Progenitor cell of endocrine pancreas (in vitro differentiated cells): Measurements from ENCODE around the gene LPCAT1. TPM values are rescaled to one million over a fixed set of nuclear protein-coding genes. Genes with fewer than 3 reads are reported as not detected.
A peak's percentile ranks its signal among the peaks of the same experiment; 100 is the strongest.

ENCODE experiments used
- DNase-seq: peaks from one replicate; pipeline ENCODE4 v3.0.0; 2021; ENCODE audit warnings: low spot score; ENCODE audit not compliant: unreplicated experiment
- H3K27ac Mint-ChIP-seq: 2 replicates; pipeline ENCODE4 v1.8.0; 2021; ENCODE audit warnings: mild to moderate bottlenecking, moderate library complexity, mixed read lengths
- H3K27me3 Mint-ChIP-seq: 2 replicates; pipeline ENCODE4 v1.8.0; 2021; ENCODE audit warnings: mixed read lengths
- H3K36me3 Mint-ChIP-seq: 2 replicates; pipeline ENCODE4 v1.8.0; 2022; ENCODE audit warnings: mixed read lengths; ENCODE audit not compliant: insufficient read depth
- H3K4me1 Mint-ChIP-seq: 2 replicates; pipeline ENCODE4 v1.8.0; 2021; ENCODE audit warnings: low read depth, mixed read lengths
- H3K4me3 Mint-ChIP-seq: 2 replicates; pipeline ENCODE4 v1.8.0; 2021; ENCODE audit warnings: low read depth, mild to moderate bottlenecking, moderate library complexity, mixed read lengths
- H3K9me3 Mint-ChIP-seq: 2 replicates; pipeline ENCODE4 v1.8.0; 2021; ENCODE audit warnings: low read depth, mixed read lengths
- total RNA-seq: library from RNA; stranded (reverse); gene quantifications from 2 replicates; pipeline ENCODE4 v1.2.1, GENCODE V29; 2021
- TF ChIP-seq, protein P1 (sequence below): fragments of 200-600 bp; sonication (generic); IDR thresholded peaks from one replicate; pipeline ENCODE4 v1.5.0; 2021; ENCODE audit warnings: antibody characterized with exemption, mild to moderate bottlenecking; ENCODE audit not compliant: unreplicated experiment

LPCAT1 gene
- total RNA-seq, 1 donor from 2014 or later = 73.3 TPM

DNA sequence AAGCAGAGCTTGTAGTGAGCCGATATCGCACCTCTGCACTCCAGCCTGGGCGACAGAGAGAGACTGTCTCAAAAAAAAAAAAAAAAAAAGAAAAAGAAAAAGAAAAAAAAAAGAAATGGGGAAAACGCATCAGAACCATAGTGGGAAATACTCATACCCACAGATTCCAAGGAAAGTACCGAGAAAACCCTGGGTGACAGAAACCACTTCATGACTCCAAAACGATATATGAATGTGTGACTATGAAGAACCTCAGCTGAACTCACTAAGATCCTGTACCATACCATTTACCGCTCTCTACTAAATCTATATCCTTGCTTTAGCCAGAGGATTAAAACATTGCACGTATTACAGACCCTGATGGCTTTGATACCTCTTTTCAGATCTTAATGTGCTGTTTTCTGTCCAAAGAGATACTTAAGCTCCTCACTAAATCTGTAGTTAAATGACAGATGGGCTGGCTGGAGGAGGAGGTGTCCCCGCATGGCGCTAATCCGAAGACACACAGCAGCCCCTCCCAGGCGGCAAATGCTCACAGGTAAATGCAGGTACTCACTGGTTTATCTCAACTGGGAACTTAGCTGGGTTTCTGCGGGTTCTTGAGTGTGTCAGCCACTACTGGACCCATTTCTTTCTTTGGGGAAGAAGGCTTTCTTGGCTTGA lies 2.8 kb downstream of the LPCAT1 start:
- no peak overlapping the region for H3K4me3 Mint-ChIP-seq
- peaks cover 10% of the 10 kb centered on the region for H3K27me3 Mint-ChIP-seq
- H3K9me3 Mint-ChIP-seq = no peaks in the 10 kb centered on the region
- no peaks in the 10 kb centered on the region for H3K36me3 Mint-ChIP-seq
- no peak for DNase-seq
- no peak overlapping the region for H3K27ac Mint-ChIP-seq
- H3K4me1 Mint-ChIP-seq = peaks cover 14% of the 10 kb centered on the region
- TF ChIP-seq, protein P1, sequence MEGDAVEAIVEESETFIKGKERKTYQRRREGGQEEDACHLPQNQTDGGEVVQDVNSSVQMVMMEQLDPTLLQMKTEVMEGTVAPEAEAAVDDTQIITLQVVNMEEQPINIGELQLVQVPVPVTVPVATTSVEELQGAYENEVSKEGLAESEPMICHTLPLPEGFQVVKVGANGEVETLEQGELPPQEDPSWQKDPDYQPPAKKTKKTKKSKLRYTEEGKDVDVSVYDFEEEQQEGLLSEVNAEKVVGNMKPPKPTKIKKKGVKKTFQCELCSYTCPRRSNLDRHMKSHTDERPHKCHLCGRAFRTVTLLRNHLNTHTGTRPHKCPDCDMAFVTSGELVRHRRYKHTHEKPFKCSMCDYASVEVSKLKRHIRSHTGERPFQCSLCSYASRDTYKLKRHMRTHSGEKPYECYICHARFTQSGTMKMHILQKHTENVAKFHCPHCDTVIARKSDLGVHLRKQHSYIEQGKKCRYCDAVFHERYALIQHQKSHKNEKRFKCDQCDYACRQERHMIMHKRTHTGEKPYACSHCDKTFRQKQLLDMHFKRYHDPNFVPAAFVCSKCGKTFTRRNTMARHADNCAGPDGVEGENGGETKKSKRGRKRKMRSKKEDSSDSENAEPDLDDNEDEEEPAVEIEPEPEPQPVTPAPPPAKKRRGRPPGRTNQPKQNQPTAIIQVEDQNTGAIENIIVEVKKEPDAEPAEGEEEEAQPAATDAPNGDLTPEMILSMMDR = no peak

DNA sequence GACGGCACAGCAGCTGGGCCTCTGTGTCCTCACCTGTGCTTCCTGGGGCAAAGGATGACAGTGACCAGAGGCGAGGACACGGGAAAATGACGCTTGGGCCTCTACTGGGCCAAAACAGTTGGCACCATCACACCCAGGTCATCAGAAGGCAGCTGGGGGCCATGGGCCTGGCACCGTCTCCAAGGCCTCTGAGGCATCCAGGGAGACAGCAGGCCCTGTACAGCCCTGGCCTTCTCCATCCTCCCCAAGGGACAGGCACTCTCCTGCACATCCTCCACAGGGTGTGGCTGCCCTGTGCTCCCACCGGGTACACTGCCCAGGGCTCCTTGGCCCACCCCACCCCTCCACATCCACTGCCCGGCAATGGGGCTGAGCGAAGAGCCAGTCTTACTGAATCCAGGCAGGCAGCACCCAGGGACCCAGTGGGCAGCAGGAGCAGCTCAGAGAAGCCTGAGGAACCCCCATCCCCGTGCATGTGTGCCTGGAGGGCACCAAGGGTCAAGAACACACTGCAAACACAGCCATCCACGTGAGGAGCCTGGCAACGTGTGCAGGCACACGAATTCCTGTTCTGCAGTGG lies 4.0 kb downstream of the LPCAT1 start:
- Mint-ChIP-seq H3K4me3 (no peak overlapping the region), H3K27ac (no peak overlapping the region), H3K27me3 (peaks cover 10% of the 10 kb centered on the region), H3K9me3 (no peaks in the 10 kb centered on the region), H3K4me1 (peaks cover 20% of the 10 kb centered on the region), H3K36me3 (no peaks in the 10 kb centered on the region)
- DNase-seq = no peak
- TF ChIP-seq, protein P1 = no peak

- TF ChIP-seq, protein P1 = no peak
- Mint-ChIP-seq H3K4me3 (no peak overlapping the region), H3K4me1 (peaks cover 24% of the 10 kb centered on the region), H3K27ac (no peak overlapping the region), H3K27me3 (peaks cover 9% of the 10 kb centered on the region), H3K36me3 (peaks cover 1% of the 10 kb centered on the region), H3K9me3 (no peaks in the 10 kb centered on the region)
- no peak for DNase-seq
Measured at GRCh38 chr5:1517838-1518237, 5.9 kb downstream of the LPCAT1 start.

- peaks cover 18% of the 10 kb centered on the region for H3K4me1 Mint-ChIP-seq
- no peak overlapping the region for H3K4me3 Mint-ChIP-seq
- no peaks in the 10 kb centered on the region for H3K9me3 Mint-ChIP-seq
Measured at GRCh38 chr5:1516615-1517601, 6.9 kb downstream of the LPCAT1 start.

More at GRCh38 chr5:1516615-1517601, 6.9 kb downstream of the LPCAT1 start:
- peaks cover 1% of the 10 kb centered on the region for H3K36me3 Mint-ChIP-seq
- no peak overlapping the region for H3K27ac Mint-ChIP-seq
- TF ChIP-seq, protein P1 = no peak
- DNase-seq = peak; percentile 1
- peaks cover 3% of the 10 kb centered on the region for H3K27me3 Mint-ChIP-seq
